HEK293 (cell line): ENCODE results near the gene CBR1.

ENCODE experiments used
- CTCF ChIA-PET: fragments of 350-600 bp; formaldehyde crosslinking; extraction: SDS; loops from one replicate; lab custom pipeline; 2021; ENCODE audit warnings: antibody characterized with exemption; lab: Yijun Ruan, JAX
- POLR2A ChIA-PET: fragments of 300-600 bp; formaldehyde crosslinking; extraction: SDS; loops from one replicate; lab custom pipeline; 2020; ENCODE audit warnings: antibody characterized with exemption, inconsistent platforms; lab: Yijun Ruan, JAX
- H3K27ac ChIP-seq: fragments of 200-500 bp; sonication (Bioruptor generic); 2 replicates; pipeline ENCODE4 v1.5.1; 2014; ENCODE audit warnings: low read depth, low read length, control low read depth, inconsistent platforms; ENCODE audit errors: extremely low read depth
- H3K36me3 ChIP-seq, 2 experiments: fragments of 200-500 bp in 1 of 2; sonication (Bioruptor generic) in 1 of 2; 1 replicate in 1 of 2; 2 replicates in 1 of 2; pipeline ENCODE4 v1.5.1; 2014 to 2017; ENCODE audit warnings: inconsistent platforms in 2 of 2, low read length in 2 of 2; ENCODE audit not compliant: control insufficient read depth in 2 of 2, insufficient read depth in 1 of 2
- H3K4me1 ChIP-seq: fragments of 200-500 bp; sonication (Bioruptor generic); 2 replicates; pipeline ENCODE4 v1.5.1; 2014; ENCODE audit warnings: mild to moderate bottlenecking, low read length, inconsistent platforms; ENCODE audit not compliant: control insufficient read depth, insufficient read depth
- H3K4me3 ChIP-seq: 2 replicates; pipeline ENCODE4 v1.5.1; 2011; ENCODE audit warnings: low read depth, mild to moderate bottlenecking, control low read depth, low read length, moderate library complexity
- H3K9me3 ChIP-seq: fragments of 200-500 bp; sonication (Bioruptor generic); 2 replicates; pipeline ENCODE4 v1.5.1; 2014; ENCODE audit warnings: low read depth, low read length, inconsistent platforms; ENCODE audit not compliant: control insufficient read depth, insufficient read depth
- AEBP2 ChIP-seq: fragments of 450-650 bp; formaldehyde crosslinking; IDR thresholded peaks from 2 replicates; pipeline ENCODE4 v1.5.1; 2016; ENCODE audit warnings: missing biosample characterization, missing genetic modification characterization, borderline replicate concordance
- GFI1B ChIP-seq: fragments of 450-650 bp; formaldehyde crosslinking; IDR thresholded peaks from 2 replicates; pipeline ENCODE4 v1.5.1; 2016; ENCODE audit warnings: missing biosample characterization, missing genetic modification characterization
- GLIS2 ChIP-seq: fragments of 450-650 bp; formaldehyde crosslinking; IDR thresholded peaks from 2 replicates; pipeline ENCODE4 v1.5.1; 2016; ENCODE audit warnings: missing biosample characterization, missing genetic modification characterization
- KLF17 ChIP-seq: fragments of 450-650 bp; formaldehyde crosslinking; IDR thresholded peaks from 2 replicates; pipeline ENCODE4 v1.5.1; 2016; ENCODE audit warnings: missing biosample characterization, missing genetic modification characterization
- PRDM10 ChIP-seq: fragments of 450-650 bp; formaldehyde crosslinking; IDR thresholded peaks from 2 replicates; pipeline ENCODE4 v1.5.1; 2016; ENCODE audit warnings: missing biosample characterization, missing genetic modification characterization
- PRDM6 ChIP-seq: fragments of 450-650 bp; formaldehyde crosslinking; IDR thresholded peaks from 2 replicates; pipeline ENCODE4 v1.5.1; 2017; ENCODE audit warnings: missing biosample characterization, missing genetic modification characterization
- REST ChIP-seq: fragments of 450-650 bp; formaldehyde crosslinking; IDR thresholded peaks from 2 replicates; pipeline ENCODE4 v1.5.1; 2016; ENCODE audit warnings: missing biosample characterization, missing genetic modification characterization
- SP2 ChIP-seq: fragments of 450-650 bp; formaldehyde crosslinking; IDR thresholded peaks from 2 replicates; pipeline ENCODE4 v1.5.1; 2016; ENCODE audit warnings: missing biosample characterization, missing genetic modification characterization
- TSHZ1 ChIP-seq: fragments of 450-650 bp; formaldehyde crosslinking; IDR thresholded peaks from 2 replicates; pipeline ENCODE4 v1.5.1; 2016; ENCODE audit warnings: missing biosample characterization, missing genetic modification characterization, borderline replicate concordance
- ZBTB20 ChIP-seq: fragments of 450-650 bp; formaldehyde crosslinking; IDR thresholded peaks from 2 replicates; pipeline ENCODE4 v1.5.1; 2016; ENCODE audit warnings: missing biosample characterization, missing genetic modification characterization
- ZIC2 ChIP-seq: fragments of 450-650 bp; formaldehyde crosslinking; IDR thresholded peaks from 2 replicates; pipeline ENCODE4 v1.5.1; 2016; ENCODE audit warnings: missing biosample characterization, missing genetic modification characterization
- ZNF174 ChIP-seq: fragments of 450-650 bp; formaldehyde crosslinking; IDR thresholded peaks from 2 replicates; pipeline ENCODE4 v1.5.0; 2017; ENCODE audit warnings: missing biosample characterization, mild to moderate bottlenecking, missing genetic modification characterization
- ZNF2 ChIP-seq: fragments of 450-650 bp; formaldehyde crosslinking; IDR thresholded peaks from 2 replicates; pipeline ENCODE4 v1.5.1; 2016; ENCODE audit warnings: missing biosample characterization, missing genetic modification characterization
- ZNF404 ChIP-seq: fragments of 450-650 bp; formaldehyde crosslinking; IDR thresholded peaks from 2 replicates; pipeline ENCODE4 v1.5.1; 2017; ENCODE audit warnings: missing biosample characterization, missing genetic modification characterization
- ZNF416 ChIP-seq: fragments of 450-650 bp; formaldehyde crosslinking; IDR thresholded peaks from 2 replicates; pipeline ENCODE4 v1.5.1; 2016; ENCODE audit warnings: missing biosample characterization, missing genetic modification characterization
- ZNF488 ChIP-seq: fragments of 450-650 bp; formaldehyde crosslinking; IDR thresholded peaks from 2 replicates; pipeline ENCODE4 v1.5.1; 2016; ENCODE audit warnings: missing biosample characterization, missing genetic modification characterization
- ZNF510 ChIP-seq: fragments of 450-650 bp; formaldehyde crosslinking; IDR thresholded peaks from 2 replicates; pipeline ENCODE4 v1.5.1; 2018; ENCODE audit warnings: mild to moderate bottlenecking, missing genetic modification characterization, missing biosample characterization; ENCODE audit not compliant: insufficient replicate concordance
- ZNF585B ChIP-seq: fragments of 450-650 bp; formaldehyde crosslinking; IDR thresholded peaks from 2 replicates; pipeline ENCODE4 v1.5.1; 2016; ENCODE audit warnings: missing biosample characterization, missing genetic modification characterization
- ZNF626 ChIP-seq: fragments of 450-650 bp; sonication (Bioruptor Pico); formaldehyde crosslinking; IDR thresholded peaks from 2 replicates; pipeline ENCODE4 v1.5.1; 2018; ENCODE audit warnings: missing biosample characterization, missing genetic modification characterization, inconsistent platforms
- ZNF701 ChIP-seq: fragments of 450-650 bp; formaldehyde crosslinking; IDR thresholded peaks from 2 replicates; pipeline ENCODE4 v1.5.1; 2016; ENCODE audit warnings: missing biosample characterization, missing genetic modification characterization

CBR1 gene

GRCh38 chr21:36111238-36111637 lies 41.4 kb downstream of the CBR1 start:
- H3K36me3 ChIP-seq, result no peaks in the 10 kb centered on the region
- no peaks in the 10 kb centered on the region for H3K4me1 ChIP-seq
- CTCF ChIA-PET, result interaction anchor here (0.6 to 3.7 kb wide), 7 partner anchors 13 to 630 kb away, joined by 3 to 39 read pairs (median 3); no protein-coding TSS in a partner anchor
- POLR2A ChIA-PET, result no interaction called here
- TF ChIP-seq PRDM6 (tag by site-specific recombination), result no peak
- TF ChIP-seq ZNF416 (tag by site-specific recombination), result no peak
- TF ChIP-seq GLIS2 (tag by site-specific recombination), result no peak
- no peak for TF ChIP-seq ZIC2 (tag by site-specific recombination)
- no peak for TF ChIP-seq AEBP2 (tag by site-specific recombination)
- TF ChIP-seq ZNF585B (tag by site-specific recombination), result no peak
- TF ChIP-seq TSHZ1 (tag by site-specific recombination), result no peak
- no peak for TF ChIP-seq REST (tag by site-specific recombination)
- TF ChIP-seq ZNF510 (tag by site-specific recombination), result no peak
- no peak for TF ChIP-seq ZNF701 (tag by site-specific recombination)
- TF ChIP-seq GFI1B (tag by site-specific recombination), result no peak
- no peak for TF ChIP-seq ZNF488 (tag by site-specific recombination)
- TF ChIP-seq ZNF2 (tag by site-specific recombination), result no peak
- TF ChIP-seq SP2 (tag by site-specific recombination), result no peak
- no peak for TF ChIP-seq ZNF174 (tag by site-specific recombination)
- no peak for TF ChIP-seq ZBTB20
- TF ChIP-seq ZNF626 (tag by site-specific recombination), result no peak
- TF ChIP-seq KLF17, result no peak
- no peak for TF ChIP-seq ZNF404 (tag by site-specific recombination)
- TF ChIP-seq PRDM10 (tag by site-specific recombination), result no peak
- no peak overlapping the region for H3K27ac ChIP-seq
- no peak overlapping the region for H3K4me3 ChIP-seq
- H3K9me3 ChIP-seq, result no peaks in the 10 kb centered on the region
